BLaER1 (cell line): Measurements from ENCODE around the gene WSCD2.

Experiments used
- H3K27ac ChIP-seq: shearing (Covaris generic); formaldehyde crosslinking; 2 replicates; pipeline ENCODE4 v1.8.1; 2022
- H3K27me3 ChIP-seq: shearing (Covaris generic); formaldehyde crosslinking; 2 replicates; pipeline ENCODE4 v1.8.1; 2022
- H3K36me3 ChIP-seq: shearing (Covaris generic); formaldehyde crosslinking; 2 replicates; pipeline ENCODE4 v1.8.1; 2022
- H3K4me1 ChIP-seq: shearing (Covaris generic); formaldehyde crosslinking; 2 replicates; pipeline ENCODE4 v1.8.1; 2022
- H3K4me2 ChIP-seq: shearing (Covaris generic); formaldehyde crosslinking; 2 replicates; pipeline ENCODE4 v1.8.1; 2022
- H3K4me3 ChIP-seq: shearing (Covaris generic); formaldehyde crosslinking; 2 replicates; pipeline ENCODE4 v1.8.1; 2022
- H3K9ac ChIP-seq: shearing (Covaris generic); formaldehyde crosslinking; 2 replicates; pipeline ENCODE4 v1.8.1; 2022
- H3K9me3 ChIP-seq: shearing (Covaris generic); formaldehyde crosslinking; 2 replicates; pipeline ENCODE4 v1.8.1; 2022
- H4K20me1 ChIP-seq: shearing (Covaris generic); formaldehyde crosslinking; 2 replicates; pipeline ENCODE4 v1.8.1; 2022
- Cebpa-rat ChIP-seq: shearing (Covaris generic); IDR thresholded peaks from 2 replicates; pipeline ENCODE4 v1.8.1; 2022

WSCD2 gene

GRCh38 chr12:108129017-108129812 lies at the start of gene WSCD2:
Gene WSCD2 (plus strand): TSS chr12:108129288. CDS start chr12:108195833, 66,545 bp downstream.
- no peaks in the 10 kb centered on the region for H3K9me3 ChIP-seq
- peak within 1 kb of the TSS; percentile 70 for H3K4me2 ChIP-seq
- H3K9ac ChIP-seq = no peak within 1 kb of the TSS
- H3K4me1 ChIP-seq = peaks cover 16% of the 10 kb centered on the region; the same call in 1 of the 2 replicates
- peak within 1 kb of the TSS; percentile 61 for H3K4me3 ChIP-seq
- H3K27me3 ChIP-seq = peaks cover 48% of the 10 kb centered on the region
- peaks cover 16% of the 10 kb centered on the region; the same call in 1 of the 2 replicates for H4K20me1 ChIP-seq
- no peak for TF ChIP-seq Cebpa-rat
- H3K27ac ChIP-seq = no peak within 1 kb of the TSS
- H3K36me3 ChIP-seq = no peaks in the 10 kb centered on the region

GRCh38 chr12:108079721-108080120 lies 49.4 kb upstream of the WSCD2 start:
- no peaks in the 10 kb centered on the region for H3K36me3 ChIP-seq
- no peaks in the 10 kb centered on the region for H3K4me1 ChIP-seq
- no peak overlapping the region for H3K4me3 ChIP-seq
- H4K20me1 ChIP-seq = no peaks in the 10 kb centered on the region
- TF ChIP-seq Cebpa-rat = no peak
- H3K27me3 ChIP-seq = no peaks in the 10 kb centered on the region
- H3K27ac ChIP-seq = no peak overlapping the region
- no peaks in the 10 kb centered on the region for H3K9me3 ChIP-seq
- no peak overlapping the region for H3K4me2 ChIP-seq
- no peak overlapping the region for H3K9ac ChIP-seq

GRCh38 chr12:108080363-108080762 lies 48.7 kb upstream of the WSCD2 start:
- Histone ChIP-seq H3K4me2 (no peak overlapping the region), H3K4me3 (no peak overlapping the region), H3K27ac (no peak overlapping the region), H3K36me3 (no peaks in the 10 kb centered on the region), H3K9me3 (no peaks in the 10 kb centered on the region), H4K20me1 (no peaks in the 10 kb centered on the region), H3K27me3 (no peaks in the 10 kb centered on the region), H3K9ac (no peak overlapping the region), H3K4me1 (no peaks in the 10 kb centered on the region)
- no peak for TF ChIP-seq Cebpa-rat

GRCh38 chr12:108082485-108082884 lies 46.6 kb upstream of the WSCD2 start:
- TF ChIP-seq Cebpa-rat = no peak

GRCh38 chr12:108087900-108088299 lies 41.2 kb upstream of the WSCD2 start:
- Histone ChIP-seq H3K4me3 (no peak overlapping the region), H3K4me2 (no peak overlapping the region), H3K9me3 (peaks cover 11% of the 10 kb centered on the region)

More at GRCh38 chr12:108082485-108082884, 46.6 kb upstream of the WSCD2 start:
- Histone ChIP-seq H3K4me1 (no peaks in the 10 kb centered on the region), H3K9ac (no peak overlapping the region), H3K4me3 (no peak overlapping the region), H3K9me3 (peaks cover under 1% of the 10 kb centered on the region), H3K27me3 (no peaks in the 10 kb centered on the region), H3K4me2 (no peak overlapping the region), H3K36me3 (no peaks in the 10 kb centered on the region), H3K27ac (no peak overlapping the region), H4K20me1 (no peaks in the 10 kb centered on the region)

GRCh38 chr12:108090107-108090899 lies 38.8 kb upstream of the WSCD2 start:
- Histone ChIP-seq H4K20me1 (no peaks in the 10 kb centered on the region), H3K36me3 (no peaks in the 10 kb centered on the region), H3K4me2 (no peak overlapping the region), H3K9me3 (peaks cover 11% of the 10 kb centered on the region), H3K27me3 (no peaks in the 10 kb centered on the region), H3K4me3 (no peak overlapping the region), H3K9ac (no peak overlapping the region), H3K4me1 (no peaks in the 10 kb centered on the region), H3K27ac (no peak overlapping the region)
- TF ChIP-seq Cebpa-rat = no peak

More at GRCh38 chr12:108087900-108088299, 41.2 kb upstream of the WSCD2 start:
- no peaks in the 10 kb centered on the region for H4K20me1 ChIP-seq
- no peaks in the 10 kb centered on the region for H3K27me3 ChIP-seq
- no peak overlapping the region for H3K9ac ChIP-seq
- no peaks in the 10 kb centered on the region for H3K36me3 ChIP-seq
- no peak for TF ChIP-seq Cebpa-rat
- H3K4me1 ChIP-seq = no peaks in the 10 kb centered on the region
- no peak overlapping the region for H3K27ac ChIP-seq

GRCh38 chr12:108090932-108091678 lies 38.0 kb upstream of the WSCD2 start:
- Histone ChIP-seq H3K4me3 (no peak overlapping the region), H3K9ac (no peak overlapping the region), H3K4me2 (no peak overlapping the region), H3K27me3 (no peaks in the 10 kb centered on the region), H3K27ac (no peak overlapping the region), H3K36me3 (no peaks in the 10 kb centered on the region), H3K4me1 (no peaks in the 10 kb centered on the region), H3K9me3 (peaks cover 11% of the 10 kb centered on the region), H4K20me1 (no peaks in the 10 kb centered on the region)
- no peak for TF ChIP-seq Cebpa-rat

GRCh38 chr12:108091679-108092051 lies 37.4 kb upstream of the WSCD2 start:
- no peaks in the 10 kb centered on the region for H3K4me1 ChIP-seq
- no peaks in the 10 kb centered on the region for H4K20me1 ChIP-seq
- H3K4me2 ChIP-seq = no peak overlapping the region
- no peak overlapping the region for H3K27ac ChIP-seq
- peaks cover 11% of the 10 kb centered on the region for H3K9me3 ChIP-seq
- H3K27me3 ChIP-seq = no peaks in the 10 kb centered on the region
- H3K36me3 ChIP-seq = no peaks in the 10 kb centered on the region
- no peak overlapping the region for H3K9ac ChIP-seq
- no peak for TF ChIP-seq Cebpa-rat
- no peak overlapping the region for H3K4me3 ChIP-seq

- no peak overlapping the region for H3K4me3 ChIP-seq
- no peaks in the 10 kb centered on the region for H3K36me3 ChIP-seq
- no peak overlapping the region for H3K27ac ChIP-seq
- no peak overlapping the region for H3K9ac ChIP-seq
- H4K20me1 ChIP-seq = no peaks in the 10 kb centered on the region
- no peaks in the 10 kb centered on the region for H3K4me1 ChIP-seq
- TF ChIP-seq Cebpa-rat = no peak
- no peak overlapping the region for H3K4me2 ChIP-seq
- no peaks in the 10 kb centered on the region for H3K27me3 ChIP-seq
- H3K9me3 ChIP-seq = peaks cover 3% of the 10 kb centered on the region
Measured at GRCh38 chr12:108093209-108093608, 35.9 kb upstream of the WSCD2 start.
